GM21737 (cell line): ENCODE measurements around the gene TMEM63A.
"Not testable (repeated sequence)": the region's sequence is repeated elsewhere in the genome, so short reads cannot be mapped to it uniquely, and the experiment has no call there.

ENCODE experiments used
- ATAC-seq: cut with Tn5 transposase; IDR thresholded peaks from one replicate; pipeline ENCODE4 v1.9.1; 2021; ENCODE audit warnings: mild to moderate bottlenecking, moderate library complexity; ENCODE audit not compliant: unreplicated experiment

Gene TMEM63A

GRCh38 chr1:225909477-225909876, 27.3 kb upstream of the TMEM63A start:
- no peak for ATAC-seq

GRCh38 chr1:225908773-225909172, 26.6 kb upstream of the TMEM63A start:
- ATAC-seq = no peak

- no peak for ATAC-seq
These were observed 25.9 kb upstream of the TMEM63A start for GRCh38 chr1:225908013-225908640.

- no peak for ATAC-seq
These were observed 25.2 kb upstream of the TMEM63A start for GRCh38 chr1:225907341-225907740.

GRCh38 chr1:225906467-225906866, 24.3 kb upstream of the TMEM63A start:
- no peak for ATAC-seq

GRCh38 chr1:225903623-225904022, 21.4 kb upstream of the TMEM63A start:
- ATAC-seq = no peak

- no peak for ATAC-seq
These were observed 17.1 kb upstream of the TMEM63A start for GRCh38 chr1:225899044-225899925.

GRCh38 chr1:225897595-225898514, 15.7 kb upstream of the TMEM63A start:
- no peak for ATAC-seq

- ATAC-seq = peak; percentile 99
These were observed 14.9 kb upstream of the TMEM63A start for GRCh38 chr1:225896937-225897549.

- no peak for ATAC-seq
These were observed 14.3 kb upstream of the TMEM63A start for GRCh38 chr1:225896494-225896893.

- ATAC-seq = no peak
These were observed 10.1 kb upstream of the TMEM63A start for GRCh38 chr1:225892307-225892706.

GRCh38 chr1:225891229-225891972, 9.2 kb upstream of the TMEM63A start:
- no peak for ATAC-seq

GRCh38 chr1:225890346-225891228, 8.4 kb upstream of the TMEM63A start:
- no peak for ATAC-seq

- no peak for ATAC-seq
These were observed 7.6 kb upstream of the TMEM63A start for GRCh38 chr1:225889743-225890142.

GRCh38 chr1:225888898-225889601, 6.9 kb upstream of the TMEM63A start, which contains the start of gene LEFTY1:
TSS of gene LEFTY1 (minus strand) at chr1:225889146. CDS start at chr1:225889066, 80 bp downstream.
- no peak for ATAC-seq

- ATAC-seq = no peak
These were observed 6.2 kb upstream of the TMEM63A start for GRCh38 chr1:225888289-225888897.

- not testable (repeated sequence) for ATAC-seq
These were observed 5.5 kb upstream of the TMEM63A start for GRCh38 chr1:225887554-225888288.
